GM21447 (cell line): ENCODE measurements around the gene MACROD2.
"Not testable (repeated sequence)": the region's sequence is repeated elsewhere in the genome, so short reads cannot be mapped to it uniquely, and the experiment has no call there.

Source experiments
- ATAC-seq: cut with Tn5 transposase; IDR thresholded peaks from one replicate; pipeline ENCODE4 v1.9.1; 2021; ENCODE audit not compliant: unreplicated experiment

Gene MACROD2

GRCh38 chr20:15930311-15931305, 1935.3 kb downstream of the MACROD2 start:
- ATAC-seq: no peak

DNA sequence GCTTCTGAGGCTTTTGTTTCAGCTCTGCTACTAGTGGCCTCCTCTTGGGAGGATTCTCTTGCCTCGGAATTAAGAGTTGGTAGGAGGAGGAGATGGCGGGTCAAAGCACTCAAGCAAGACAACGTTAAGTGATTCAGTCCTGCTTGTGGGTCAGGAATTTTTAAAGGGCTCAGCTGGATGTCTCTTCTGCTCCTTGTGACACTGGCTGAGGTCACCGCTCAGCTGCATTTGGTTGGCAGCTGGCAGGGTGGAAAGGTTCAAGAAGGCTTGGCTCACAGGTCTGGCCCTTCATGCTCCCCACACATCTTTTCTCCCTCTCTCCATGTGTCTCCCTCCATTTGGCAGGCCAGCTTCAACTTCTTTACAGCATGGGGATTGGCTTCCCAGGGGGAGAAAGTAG, 1936.6 kb downstream of the MACROD2 start:
- ATAC-seq: no peak

DNA sequence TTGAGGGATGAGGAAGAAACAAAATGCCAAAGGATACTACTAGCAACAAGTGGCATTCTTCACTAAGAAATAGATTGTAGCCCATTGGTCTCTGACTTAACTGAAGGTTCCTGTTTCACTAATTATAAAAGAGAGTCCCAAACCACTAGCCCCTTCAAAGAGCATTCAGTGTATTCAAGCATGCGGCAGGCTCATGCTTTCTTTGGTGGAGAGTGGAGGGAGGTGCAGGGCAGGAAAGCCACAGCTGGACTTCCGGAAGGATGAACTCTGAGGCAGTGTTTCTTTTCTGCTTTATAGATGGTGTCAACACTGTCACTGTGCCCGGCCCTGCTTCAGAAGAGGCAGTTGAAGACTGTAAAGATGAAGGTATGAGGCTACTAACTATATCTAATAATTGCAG, 1941.9 kb downstream of the MACROD2 start:
- peak; percentile 95 for ATAC-seq

DNA sequence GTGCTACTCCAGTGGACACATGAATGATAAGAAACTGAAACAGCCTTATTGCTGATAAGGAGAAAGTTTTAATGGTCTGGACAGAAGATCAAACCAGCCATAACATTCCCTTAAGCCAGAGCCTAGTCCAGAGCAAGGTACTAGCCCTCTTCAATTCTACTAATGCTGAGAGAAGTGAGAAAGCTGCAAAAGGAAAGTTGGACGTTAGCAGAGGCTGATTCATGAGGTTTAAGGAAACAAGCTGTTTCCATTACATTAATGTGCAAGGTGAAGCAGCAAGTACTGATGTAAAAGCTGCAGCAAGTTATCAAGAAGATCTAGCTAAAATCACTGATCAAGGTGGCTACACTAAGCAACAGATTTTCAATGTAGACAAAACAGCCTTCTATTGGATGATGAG, 1943.5 kb downstream of the MACROD2 start:
- ATAC-seq: no peak

DNA sequence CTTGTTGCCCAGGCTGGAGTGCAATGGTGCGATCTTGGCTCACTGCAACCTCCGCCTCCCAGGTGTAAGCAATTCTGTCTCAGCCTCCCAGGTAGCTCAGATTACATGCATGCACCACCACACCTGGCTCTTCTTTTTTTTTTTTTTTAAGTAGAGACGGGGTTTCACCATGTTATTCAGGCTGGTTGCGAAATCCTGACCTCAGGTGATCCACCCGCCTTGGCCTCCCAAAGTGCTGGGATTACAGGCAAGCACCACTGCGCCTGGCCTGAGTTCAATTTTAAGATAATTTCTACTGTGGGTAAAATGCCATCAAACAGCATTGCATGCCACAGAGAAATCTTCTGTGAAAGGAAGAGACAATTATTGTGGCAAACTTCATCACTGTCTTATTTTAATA, 1944.8 kb downstream of the MACROD2 start:
- ATAC-seq: no peak

DNA sequence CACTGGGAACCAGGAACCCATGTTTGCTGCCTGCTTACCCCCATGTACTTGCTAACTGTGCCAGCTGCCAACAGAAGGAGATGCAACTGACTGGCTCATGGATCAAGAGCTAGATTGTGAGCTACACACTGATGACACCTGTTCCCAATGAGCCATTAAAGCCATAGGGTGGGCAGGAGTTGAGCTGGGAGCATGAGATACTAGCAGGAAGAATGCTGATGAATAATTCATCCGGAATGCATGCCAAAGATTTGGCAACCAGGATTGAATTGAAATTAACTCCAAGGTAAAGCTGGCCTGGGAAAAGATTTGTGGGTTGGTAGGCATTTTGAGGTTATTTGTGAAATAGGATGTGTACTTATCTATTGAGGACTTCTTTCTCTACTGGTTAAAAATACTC, 1946.8 kb downstream of the MACROD2 start:
- ATAC-seq: no peak

GRCh38 chr20:15945289-15945688, 1950.0 kb downstream of the MACROD2 start:
- no peak for ATAC-seq

GRCh38 chr20:15949391-15949790, 1954.1 kb downstream of the MACROD2 start:
- no peak for ATAC-seq

DNA sequence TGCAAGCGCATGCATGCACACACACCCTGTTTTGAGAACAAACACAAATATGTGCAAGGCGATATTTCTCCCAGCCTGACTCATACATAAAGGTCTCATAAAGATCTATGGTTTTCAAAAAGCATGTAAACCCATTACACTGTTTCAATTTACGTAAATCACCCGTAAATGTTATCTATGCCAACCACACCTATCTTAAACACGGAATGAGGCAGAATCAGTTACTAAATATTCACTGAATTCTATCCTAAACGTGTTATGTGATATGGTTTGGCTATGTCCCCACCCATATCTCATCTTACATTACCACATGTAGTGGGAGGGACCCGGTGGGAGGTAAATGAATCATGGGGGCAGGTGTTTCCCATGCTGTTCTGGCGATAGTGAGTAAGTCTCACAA, 1956.3 kb downstream of the MACROD2 start:
- no peak for ATAC-seq

DNA sequence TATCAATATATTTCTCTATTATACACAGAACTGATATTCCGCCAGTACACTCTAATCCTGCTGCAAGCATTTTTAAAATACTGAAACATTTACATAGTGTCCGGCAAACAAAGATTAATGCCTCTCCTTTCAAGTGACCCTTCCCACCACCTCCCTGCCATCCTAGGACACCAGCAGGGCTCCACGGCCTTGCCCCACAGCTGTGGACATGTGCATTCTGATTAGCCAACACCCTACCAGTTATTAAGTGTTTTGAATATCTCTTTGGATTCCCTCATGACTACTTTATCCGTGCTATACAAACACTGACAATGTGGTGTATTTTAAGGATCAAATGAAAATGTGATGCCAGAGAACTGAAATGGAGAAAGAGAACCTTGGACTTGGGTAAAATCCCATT, 1962.8 kb downstream of the MACROD2 start:
- no peak for ATAC-seq

DNA sequence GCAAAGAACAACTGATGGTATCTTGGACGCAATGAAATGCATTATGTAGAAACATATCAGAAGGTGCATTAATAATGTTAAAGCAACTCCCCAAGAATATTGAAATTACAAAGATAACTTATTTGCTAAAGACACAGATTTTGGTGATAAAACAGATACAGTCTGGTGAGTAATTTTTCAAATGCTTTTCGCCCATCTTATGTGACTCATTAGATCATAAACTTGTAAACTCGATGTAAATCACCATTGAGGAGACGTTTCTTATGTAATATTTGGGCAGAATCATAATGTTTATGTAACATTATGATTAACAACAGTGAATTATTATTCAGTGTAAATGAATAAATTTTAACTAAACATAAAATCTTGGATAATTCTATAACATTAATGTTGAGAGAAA, 1969.8 kb downstream of the MACROD2 start:
- no peak for ATAC-seq

GRCh38 chr20:15967334-15967733, 1972.0 kb downstream of the MACROD2 start:
- no peak for ATAC-seq

DNA sequence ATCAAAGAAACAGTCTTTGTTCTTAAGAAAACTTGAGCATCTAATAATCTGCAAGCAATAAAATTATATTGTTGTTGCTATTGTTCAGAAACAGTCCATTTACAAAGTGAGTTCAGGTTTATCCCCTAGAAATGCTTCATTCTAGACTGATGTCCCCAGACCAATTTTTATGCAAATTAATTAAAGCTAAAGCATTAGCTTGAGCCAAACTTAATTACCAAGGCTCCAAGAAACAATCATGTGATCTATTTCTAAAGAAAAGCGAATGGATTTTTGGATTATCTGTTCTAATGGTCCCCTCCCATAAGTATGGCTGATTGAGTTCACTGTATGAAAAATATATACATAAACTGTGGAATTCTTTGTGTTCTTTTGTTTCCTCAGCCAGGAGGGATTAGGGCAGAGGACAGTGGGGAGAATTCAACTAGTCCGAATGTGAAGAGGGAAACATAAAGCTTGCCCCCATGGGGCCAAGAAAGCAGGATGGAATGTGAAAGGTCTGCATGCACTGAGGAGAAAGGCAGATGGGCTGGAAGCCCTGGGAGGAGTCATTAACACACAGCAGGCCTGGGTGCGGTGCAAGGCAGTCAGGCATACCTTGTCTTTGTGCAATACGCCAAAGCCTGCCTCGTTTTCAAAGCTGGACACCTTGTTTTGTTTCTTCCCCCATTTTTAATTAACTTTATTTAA, 1980.9 kb downstream of the MACROD2 start:
- ATAC-seq: no peak

DNA sequence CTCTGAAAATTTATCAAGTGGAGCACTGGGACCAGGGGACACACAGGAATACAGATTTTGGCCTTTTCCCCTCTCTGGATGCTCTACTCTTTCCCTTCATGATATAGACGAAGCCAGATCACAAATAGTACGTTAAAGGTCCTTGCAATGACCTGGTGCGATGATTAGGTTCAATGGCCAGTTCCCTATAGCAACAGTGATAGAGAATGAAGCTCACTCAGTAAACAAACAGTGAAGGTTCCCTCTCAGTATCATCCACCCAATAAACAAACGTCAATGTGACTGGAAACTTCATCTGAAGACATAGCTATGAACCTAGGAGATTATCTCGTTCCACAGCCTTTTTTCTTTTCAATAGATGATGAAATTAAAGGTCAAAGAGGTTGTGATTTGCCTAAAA, 1981.7 kb downstream of the MACROD2 start:
- ATAC-seq: no peak

GRCh38 chr20:15977758-15978157, 1982.4 kb downstream of the MACROD2 start:
- ATAC-seq: no peak

DNA sequence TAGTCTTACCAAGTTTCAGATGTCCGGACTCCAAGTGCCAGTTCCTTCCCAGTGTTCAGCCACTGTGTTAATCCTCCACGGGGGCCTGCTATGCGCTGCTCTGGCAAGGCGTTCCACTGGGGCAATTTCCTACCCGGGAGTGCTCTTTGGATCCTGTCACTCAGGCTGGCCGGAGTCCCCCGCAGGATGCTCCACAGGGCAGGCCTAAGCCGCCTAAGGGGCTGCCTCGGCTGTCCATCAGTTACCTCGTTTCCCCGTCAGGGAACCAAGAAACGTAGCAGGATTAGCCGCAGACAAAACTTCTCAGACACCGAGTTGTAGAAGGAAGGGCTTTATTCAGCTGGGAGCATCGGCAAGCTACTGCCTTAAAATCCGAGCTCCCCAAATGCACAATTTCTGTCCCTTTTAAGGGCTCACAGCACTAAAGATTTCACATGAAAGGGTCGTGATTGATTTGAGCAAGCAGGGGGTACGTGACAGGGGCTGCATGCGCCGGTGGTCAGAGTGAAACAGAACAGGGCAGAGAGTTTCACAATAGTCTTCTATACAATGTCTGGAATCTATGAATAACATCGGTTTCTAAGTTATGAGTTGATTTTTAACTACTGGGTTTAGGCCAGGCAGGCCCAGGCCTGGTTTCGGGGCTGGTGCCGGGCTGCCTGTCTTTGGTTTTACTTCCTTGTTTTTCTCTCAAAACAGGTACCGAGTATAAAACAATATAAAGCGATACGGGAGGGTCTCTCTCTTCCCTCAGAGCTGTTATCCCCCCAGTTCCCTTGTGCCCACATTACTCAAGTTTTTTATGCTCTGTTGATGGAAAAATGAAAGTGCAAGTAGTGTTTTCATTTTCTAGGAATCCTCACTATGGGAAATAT, 1990.4 kb downstream of the MACROD2 start:
- ATAC-seq: not testable (repeated sequence)

- ATAC-seq: peak; percentile 97
Observed at GRCh38 chr20:15986690-15987089, 1991.4 kb downstream of the MACROD2 start.

DNA sequence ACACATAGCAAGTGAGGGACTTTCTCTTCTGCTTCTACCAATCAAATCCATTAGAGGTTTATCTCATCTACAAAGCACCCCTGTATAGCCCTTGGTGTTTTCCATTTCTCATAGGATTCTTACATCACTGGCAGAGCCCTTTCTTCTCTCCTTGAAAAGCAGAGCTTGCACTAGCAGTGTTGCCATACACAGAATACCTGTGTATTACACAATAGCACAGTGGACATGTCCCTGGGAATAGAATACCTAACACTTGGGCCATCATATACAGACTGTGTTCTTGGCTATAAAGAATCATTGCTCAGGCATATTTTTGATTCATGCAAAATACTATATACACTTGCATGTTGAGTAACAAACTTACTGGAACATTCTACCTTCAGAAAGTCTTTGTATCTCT, 1996.0 kb downstream of the MACROD2 start:
- ATAC-seq: no peak

- ATAC-seq: no peak
Observed at GRCh38 chr20:15992564-15992963, 1997.2 kb downstream of the MACROD2 start.

- ATAC-seq: no peak
Observed at GRCh38 chr20:16000112-16000511, 2004.8 kb downstream of the MACROD2 start.

GRCh38 chr20:16001286-16001685, 2006.0 kb downstream of the MACROD2 start:
- no peak for ATAC-seq
